ENCODE data around the gene LAMB4. TPM values are rescaled to one million over a fixed set of nuclear protein-coding genes. Genes with fewer than 3 reads are reported as not detected.

LAMB4 gene
- total RNA-seq, 4 donors from 2014 or later = 0.15 to 8.1 (median 1.7) TPM

GRCh38 chr7:108072739-108073138, 57.4 kb downstream of the LAMB4 start:
- H3K9me3 ChIP-seq = no peaks in the 10 kb centered on the region
- WGBS, 2 donors = 91 to 92% methylated on average over 2 of the region's 2 CpGs
- no peak overlapping the region for H3K4me3 ChIP-seq (replicated peaks in 1 of 3)
- H3K4me1 ChIP-seq = no peaks in the 10 kb centered on the region
- no peaks in the 10 kb centered on the region for H3K27me3 ChIP-seq
- TF ChIP-seq CTCF (IDR thresholded peaks at IDR 0.05) = no peak
- intact Hi-C loops (cut with DNase I) = no loop called here
- no peak overlapping the region for H3K27ac ChIP-seq
- H3K36me3 ChIP-seq = no peaks in the 10 kb centered on the region
- no peak for DNase-seq

- Histone ChIP-seq H3K27me3 (no peaks in the 10 kb centered on the region), H3K9me3 (no peaks in the 10 kb centered on the region), H3K36me3 (no peaks in the 10 kb centered on the region), H3K4me1 (no peaks in the 10 kb centered on the region), H3K27ac (no peak overlapping the region), H3K4me3 (replicated peaks in 1 of 3) (no peak overlapping the region)
- WGBS, 2 donors = 96% methylated on average over 2 of the region's 2 CpGs
- DNase-seq = no peak
- intact Hi-C loops (cut with DNase I) = no loop called here
- TF ChIP-seq CTCF (IDR thresholded peaks at IDR 0.05) = no peak
- TF ChIP-seq POLR2A (IDR thresholded peaks at IDR 0.05) = no peak
These were observed 58.0 kb downstream of the LAMB4 start for GRCh38 chr7:108072116-108072515.

DNA sequence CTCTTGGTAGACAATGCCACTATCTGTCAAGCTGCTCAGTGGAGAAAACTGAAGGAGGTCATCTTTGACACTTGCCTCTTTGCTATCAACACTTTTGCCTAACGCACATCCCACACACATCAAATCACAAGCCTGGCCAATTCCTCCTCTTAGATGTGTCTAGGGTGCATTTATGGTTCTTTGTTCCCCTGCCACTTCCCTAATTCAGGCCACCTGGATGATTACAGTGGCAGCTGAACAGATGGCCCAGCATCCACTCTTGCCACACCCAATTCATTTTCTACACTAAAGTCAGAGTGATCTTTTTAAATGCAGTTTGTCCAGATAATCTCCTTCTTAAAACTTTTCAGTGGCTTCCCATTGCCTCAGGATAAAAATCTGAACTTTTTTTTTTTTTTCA, 58.6 kb downstream of the LAMB4 start:
- Histone ChIP-seq H3K4me3 (replicated peaks in 1 of 3) (no peak overlapping the region), H3K27ac (no peak overlapping the region), H3K36me3 (no peaks in the 10 kb centered on the region), H3K27me3 (no peaks in the 10 kb centered on the region), H3K9me3 (no peaks in the 10 kb centered on the region), H3K4me1 (no peaks in the 10 kb centered on the region)
- DNase-seq = no peak
- intact Hi-C loops (cut with DNase I) = no loop called here
- 89 to 96% methylated on average over 1 of the region's 1 CpG for WGBS, 2 donors
- TF ChIP-seq POLR2A (IDR thresholded peaks at IDR 0.05) = no peak
- no peak for TF ChIP-seq CTCF (IDR thresholded peaks at IDR 0.05)

- Histone ChIP-seq H3K27ac (no peak overlapping the region), H3K4me3 (replicated peaks in 1 of 3) (no peak overlapping the region), H3K36me3 (no peaks in the 10 kb centered on the region), H3K9me3 (no peaks in the 10 kb centered on the region), H3K27me3 (no peaks in the 10 kb centered on the region), H3K4me1 (no peaks in the 10 kb centered on the region)
- 71 to 83% methylated on average over 2 of the region's 2 CpGs for WGBS, 2 donors
- TF ChIP-seq CTCF (IDR thresholded peaks at IDR 0.05) (no peak), POLR2A (IDR thresholded peaks at IDR 0.05) (no peak)
- intact Hi-C loops (cut with DNase I) = no loop called here
- no peak for DNase-seq
These were observed 60.5 kb downstream of the LAMB4 start for GRCh38 chr7:108069646-108070045.

DNA sequence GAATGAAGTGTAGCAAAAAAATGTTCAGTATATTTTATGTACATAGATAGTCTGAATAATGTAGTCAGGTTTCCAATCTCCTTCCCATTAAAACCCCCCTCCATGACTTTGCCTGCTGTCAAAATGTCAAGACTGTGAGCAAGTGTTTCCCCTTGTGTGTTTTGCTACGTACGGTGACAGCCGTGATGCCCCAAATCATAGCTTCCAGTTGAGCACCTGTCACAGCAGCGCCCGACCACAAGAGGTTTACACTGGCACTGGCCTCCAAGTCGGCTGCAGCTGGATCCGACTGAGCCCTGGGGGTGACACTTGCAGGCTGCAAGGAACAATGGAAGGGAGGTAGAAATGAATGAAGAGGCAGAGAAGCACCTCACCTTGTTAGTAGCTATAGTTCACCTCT, 62.3 kb downstream of the LAMB4 start:
- Histone ChIP-seq H3K36me3 (no peaks in the 10 kb centered on the region), H3K27me3 (no peaks in the 10 kb centered on the region), H3K9me3 (no peaks in the 10 kb centered on the region), H3K4me1 (peaks cover 5 to 7% of the 10 kb centered on the region in 2 donors), H3K27ac (no peak overlapping the region), H3K4me3 (replicated peaks in 1 of 3) (no peak overlapping the region)
- 79 to 85% methylated on average over 7 of the region's 7 CpGs for WGBS, 2 donors
- no peak for DNase-seq
- intact Hi-C loops (cut with DNase I) = no loop called here
- TF ChIP-seq CTCF (IDR thresholded peaks at IDR 0.05) (no peak), POLR2A (IDR thresholded peaks at IDR 0.05) (no peak)
